GM21786 (cell line): Measurements from ENCODE around the gene UNC5C.

ENCODE experiments used
- ATAC-seq: cut with Tn5 transposase; IDR thresholded peaks from one replicate; pipeline ENCODE4 v1.9.1; 2021; ENCODE audit not compliant: unreplicated experiment

UNC5C gene

GRCh38 chr4:95283320-95283719 is 265.5 kb downstream of the UNC5C start:
- ATAC-seq = no peak

- ATAC-seq = no peak
Observed at GRCh38 chr4:95272797-95273196, 276.0 kb downstream of the UNC5C start.

- no peak for ATAC-seq
Observed at GRCh38 chr4:95272036-95272435, 276.7 kb downstream of the UNC5C start.

- ATAC-seq = no peak
Observed at GRCh38 chr4:95268819-95269565, 279.8 kb downstream of the UNC5C start.

- ATAC-seq = no peak
Observed at GRCh38 chr4:95267081-95267480, 281.7 kb downstream of the UNC5C start.

GRCh38 chr4:95265814-95266740 is 282.7 kb downstream of the UNC5C start:
- ATAC-seq = no peak

GRCh38 chr4:95264843-95265242 is 283.9 kb downstream of the UNC5C start:
- no peak for ATAC-seq

- ATAC-seq = no peak
Observed at GRCh38 chr4:95263960-95264359, 284.8 kb downstream of the UNC5C start.

GRCh38 chr4:95263391-95263790 is 285.4 kb downstream of the UNC5C start:
- ATAC-seq = no peak

- no peak for ATAC-seq
Observed at GRCh38 chr4:95256108-95256835, 292.5 kb downstream of the UNC5C start.

- no peak for ATAC-seq
Observed at GRCh38 chr4:95255396-95256107, 293.2 kb downstream of the UNC5C start.

- no peak for ATAC-seq
Observed at GRCh38 chr4:95251568-95251967, 297.2 kb downstream of the UNC5C start.

- ATAC-seq = no peak
Observed at GRCh38 chr4:95250544-95251137, 298.1 kb downstream of the UNC5C start.

- no peak for ATAC-seq
Observed at GRCh38 chr4:95249426-95250021, 299.2 kb downstream of the UNC5C start.

- no peak for ATAC-seq
Observed at GRCh38 chr4:95248720-95249425, 299.9 kb downstream of the UNC5C start.

- no peak for ATAC-seq
Observed at GRCh38 chr4:95243892-95244291, 304.9 kb downstream of the UNC5C start.

GRCh38 chr4:95238554-95238953 is 310.2 kb downstream of the UNC5C start:
- no peak for ATAC-seq

- no peak for ATAC-seq
Observed at GRCh38 chr4:95232358-95233156, 316.2 kb downstream of the UNC5C start.

GRCh38 chr4:95231681-95232080 is 317.1 kb downstream of the UNC5C start:
- no peak for ATAC-seq
